Stimulated activated CD4-positive, alpha-beta T cell treated with anti-CD3 and anti-CD28 coated beads, Interleukin-1b, Interleukin-23, amount 100 ng/mL, for 4 hours (primary cell): ENCODE results near the gene PTGFR.

ENCODE experiments used
- DNase-seq, 2 donors: peaks; one replicate each; pipeline ENCODE4 v3.0.0-alpha.2; 2020; ENCODE audit warnings: low read depth in 2 of 2

The PTGFR gene

DNA sequence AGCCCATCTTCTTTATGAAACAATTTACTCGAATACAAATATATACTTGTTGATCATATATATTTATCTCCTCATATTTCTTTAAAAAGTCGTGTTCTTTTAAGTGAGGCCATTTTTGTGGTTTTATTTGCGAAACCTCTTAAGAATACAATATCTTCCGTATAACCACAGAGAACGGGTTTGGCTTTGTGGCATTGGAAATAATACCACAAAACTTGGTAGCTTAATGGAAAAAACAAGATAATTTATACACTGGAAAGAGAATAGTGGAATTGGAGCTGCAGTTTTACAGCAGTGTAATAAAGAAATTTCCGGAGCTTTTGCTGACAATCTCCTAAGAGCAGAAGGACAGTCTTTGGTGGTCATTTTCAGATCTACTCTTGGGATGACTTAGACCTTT, 29.4 kb downstream of the PTGFR start:
- no peak for DNase-seq

DNA sequence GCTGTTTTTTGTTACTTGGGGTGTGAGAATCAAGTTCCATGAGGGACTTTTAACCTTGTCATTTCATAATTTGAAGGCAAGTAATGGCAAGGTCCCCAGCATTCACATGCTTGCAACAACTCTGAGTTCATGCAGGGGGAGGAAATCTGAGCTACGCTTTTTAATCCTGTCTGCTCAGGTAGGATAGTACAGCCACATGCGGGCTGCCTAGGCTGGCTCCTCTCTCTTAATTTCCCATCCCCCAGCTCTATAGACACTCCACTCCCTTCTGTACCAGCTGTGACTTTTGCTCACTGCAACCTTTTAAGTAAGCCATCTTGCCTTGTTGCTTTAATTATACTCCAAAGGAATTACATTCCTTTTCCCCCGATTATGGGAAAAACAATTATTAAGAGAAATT, 30.1 kb downstream of the PTGFR start:
- no peak for DNase-seq

DNA sequence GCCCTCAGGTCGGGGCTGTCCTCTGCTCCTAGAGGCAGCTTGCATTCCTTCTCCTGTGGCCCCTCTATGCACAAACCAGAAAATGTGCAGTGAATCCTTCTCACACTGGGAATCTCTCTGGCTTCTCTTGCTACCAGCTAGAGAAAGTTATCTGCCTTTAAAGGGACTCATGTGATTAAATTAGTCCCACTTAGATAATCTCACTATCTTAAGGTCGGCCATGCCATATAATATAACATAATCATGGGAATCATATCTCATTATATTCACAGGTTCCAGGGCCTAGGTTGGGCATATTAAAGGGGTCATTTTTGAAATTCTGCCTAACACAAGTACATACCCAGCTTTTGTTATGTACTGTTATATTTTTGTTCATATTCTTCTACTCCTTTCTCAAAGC, 31.4 kb downstream of the PTGFR start:
- DNase-seq, result no peak

DNA sequence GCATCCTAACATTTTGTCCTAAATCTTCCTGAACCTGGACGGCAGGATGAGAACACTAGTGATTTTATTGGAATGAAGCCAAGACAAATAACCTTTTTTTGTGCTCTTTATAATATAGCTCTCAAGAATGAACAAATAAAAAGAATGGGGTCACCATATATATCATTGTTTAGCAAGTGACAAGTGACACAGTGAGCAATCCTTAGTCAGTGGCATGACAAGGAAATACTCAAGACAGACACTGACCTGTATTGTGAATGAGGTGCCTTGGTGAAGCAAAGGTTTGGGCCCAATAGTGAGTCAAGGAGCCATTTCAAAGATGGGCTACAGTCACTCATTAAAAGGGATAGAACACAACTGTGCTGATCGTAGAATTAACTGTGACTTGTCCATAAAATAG, 35.7 kb downstream of the PTGFR start:
- no peak for DNase-seq

DNA sequence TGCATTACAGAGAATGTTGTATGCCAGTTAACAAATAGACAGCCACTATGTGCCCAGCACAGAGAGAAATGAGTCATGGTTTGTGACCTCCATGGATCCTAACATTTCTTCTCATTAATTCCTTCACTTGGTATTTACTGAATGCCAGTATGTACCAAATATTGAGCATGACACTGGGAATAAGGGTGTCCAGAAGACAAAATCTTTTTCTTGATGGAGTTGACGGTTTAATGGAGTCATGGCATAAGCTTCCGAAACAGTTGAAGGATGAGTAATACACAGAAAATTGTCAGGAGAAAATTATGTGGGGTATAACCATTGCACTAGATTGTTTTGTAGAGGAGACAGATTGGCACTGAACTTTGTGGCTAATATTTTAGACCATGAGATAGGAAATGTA, 36.9 kb downstream of the PTGFR start:
- DNase-seq, result no peak

DNA sequence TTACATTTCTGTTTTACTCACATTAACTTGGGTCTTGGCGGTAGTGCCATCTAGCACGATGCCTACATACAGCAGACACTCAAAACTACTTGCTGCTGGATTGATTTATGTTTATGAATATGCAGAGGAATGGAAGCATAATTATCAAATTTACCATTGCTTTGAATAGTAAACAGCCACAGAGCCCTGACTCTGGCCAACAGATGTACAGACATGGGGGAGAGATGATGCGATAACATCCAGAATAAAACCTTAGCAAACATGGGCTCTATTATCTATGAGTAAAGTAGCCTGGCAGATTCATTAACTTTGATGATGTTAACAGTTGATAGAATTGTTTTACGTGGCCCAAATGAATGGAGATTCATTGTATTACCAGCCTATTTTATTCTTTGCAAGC, 42.8 kb downstream of the PTGFR start:
- DNase-seq, result no peak

DNA sequence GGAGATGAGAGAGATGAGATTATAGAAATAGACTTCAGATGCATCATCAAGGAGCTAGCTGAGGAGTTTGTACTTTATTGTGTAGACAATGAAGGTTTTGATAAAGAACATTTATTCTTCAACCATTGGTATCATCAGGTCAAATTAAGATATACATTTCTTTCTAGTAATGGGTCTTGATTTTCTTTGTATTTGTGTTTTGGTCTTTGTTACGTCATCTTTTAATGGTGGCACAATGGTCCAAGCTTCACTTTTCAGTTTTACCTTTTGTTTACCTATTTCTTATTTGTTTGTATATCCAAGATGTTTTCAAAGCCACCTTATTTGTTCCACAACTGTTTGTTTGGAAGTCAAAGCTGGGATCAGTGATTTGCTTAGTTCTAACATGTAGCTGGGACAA, 44.5 kb downstream of the PTGFR start:
- DNase-seq, result no peak

DNA sequence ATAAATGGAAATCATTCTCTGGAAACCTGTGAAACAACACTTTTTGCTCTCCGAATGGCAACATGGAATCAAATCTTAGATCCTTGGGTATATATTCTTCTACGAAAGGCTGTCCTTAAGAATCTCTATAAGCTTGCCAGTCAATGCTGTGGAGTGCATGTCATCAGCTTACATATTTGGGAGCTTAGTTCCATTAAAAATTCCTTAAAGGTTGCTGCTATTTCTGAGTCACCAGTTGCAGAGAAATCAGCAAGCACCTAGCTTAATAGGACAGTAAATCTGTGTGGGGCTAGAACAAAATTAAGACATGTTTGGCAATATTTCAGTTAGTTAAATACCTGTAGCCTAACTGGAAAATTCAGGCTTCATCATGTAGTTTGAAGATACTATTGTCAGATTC, 45.7 kb downstream of the PTGFR start:
- no peak for DNase-seq

DNA sequence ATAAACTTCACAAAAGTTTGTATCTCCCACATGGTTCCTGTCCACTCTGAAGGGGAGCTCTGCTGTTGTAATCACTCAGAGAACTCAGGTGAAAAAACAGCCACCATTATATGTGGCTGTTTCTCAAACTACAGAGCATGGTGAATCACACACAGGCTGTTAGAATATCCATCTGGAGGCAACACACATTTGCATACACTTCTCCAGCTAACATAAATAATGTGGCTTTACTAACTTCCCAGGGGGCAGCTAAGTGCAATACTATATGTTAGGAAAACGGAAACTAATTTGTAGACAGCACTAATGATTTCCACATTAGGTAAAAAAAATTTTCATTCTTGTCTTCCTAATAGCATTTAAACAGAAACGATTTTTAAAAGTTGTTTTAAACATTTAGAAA, 49.3 kb downstream of the PTGFR start:
- no peak for DNase-seq

DNA sequence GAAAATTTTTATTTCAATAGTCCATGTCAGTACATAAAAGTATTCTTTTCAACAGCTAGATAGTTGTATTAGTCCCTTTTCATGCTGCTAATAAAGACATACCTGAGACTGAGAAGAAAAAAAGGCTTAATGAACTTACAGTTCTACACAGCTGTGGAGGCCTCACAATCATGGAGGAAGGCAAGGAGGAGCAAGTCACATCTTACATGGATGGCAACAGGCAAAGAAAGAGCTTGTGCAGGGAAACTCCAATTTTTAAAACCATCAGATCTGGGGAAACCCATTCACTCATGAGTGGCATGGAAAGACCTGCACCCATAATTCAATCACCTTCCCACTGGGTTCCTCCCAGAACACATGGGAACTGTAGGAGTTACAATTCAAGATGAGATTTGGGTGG, 50.7 kb downstream of the PTGFR start:
- no peak for DNase-seq

DNA sequence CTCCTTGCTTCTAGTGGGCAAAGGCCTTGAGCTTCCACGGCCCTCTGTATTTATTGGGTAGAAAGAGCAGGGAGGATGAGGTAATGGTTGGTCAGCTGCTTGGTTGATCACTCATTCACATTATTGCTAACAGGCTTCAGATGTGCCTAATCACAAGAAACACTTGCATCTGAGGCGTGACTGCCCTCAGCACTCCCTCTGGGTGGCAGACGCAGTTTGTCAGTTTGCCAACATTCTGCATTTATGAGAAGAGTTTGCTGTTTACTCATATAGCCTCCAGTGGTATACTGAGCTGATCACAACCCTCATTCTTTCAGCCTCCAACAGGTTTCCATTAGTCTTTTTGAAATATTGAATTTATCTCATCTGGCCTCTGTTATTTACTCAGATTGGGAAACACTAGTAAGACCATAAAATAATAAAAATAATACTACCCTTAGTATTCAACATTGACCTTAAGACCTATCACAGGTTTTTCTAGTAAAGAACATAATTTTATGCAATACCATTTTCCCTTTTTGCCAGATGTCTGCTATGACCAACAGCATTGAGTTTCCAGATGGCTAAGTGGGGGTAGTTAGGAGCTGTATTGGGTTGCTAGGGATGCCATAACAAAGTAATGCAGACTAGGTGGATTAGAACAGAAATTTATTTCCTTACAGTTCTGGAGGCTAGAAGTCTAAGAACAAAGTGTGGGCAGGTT, 53.3 kb downstream of the PTGFR start:
- DNase-seq, result no peak

DNA sequence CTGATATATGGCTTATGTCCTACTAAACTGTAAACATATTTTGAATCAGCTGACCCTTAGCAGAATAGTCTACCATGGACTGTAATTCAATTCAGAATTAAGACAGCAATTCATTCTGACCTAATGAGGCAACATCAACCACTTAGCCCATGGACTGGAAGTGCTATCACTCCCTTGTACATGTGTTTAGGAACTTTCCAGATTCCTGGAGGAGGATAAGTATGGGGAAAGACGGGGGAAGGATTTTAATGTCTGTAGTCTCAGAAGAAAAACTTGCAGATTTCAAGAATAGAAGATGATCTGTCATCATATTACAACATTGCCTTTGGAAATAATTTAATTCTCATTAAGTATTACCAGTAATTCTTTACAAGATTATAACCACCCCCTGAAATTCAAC, 56.3 kb downstream of the PTGFR start:
- DNase-seq, result no peak

DNA sequence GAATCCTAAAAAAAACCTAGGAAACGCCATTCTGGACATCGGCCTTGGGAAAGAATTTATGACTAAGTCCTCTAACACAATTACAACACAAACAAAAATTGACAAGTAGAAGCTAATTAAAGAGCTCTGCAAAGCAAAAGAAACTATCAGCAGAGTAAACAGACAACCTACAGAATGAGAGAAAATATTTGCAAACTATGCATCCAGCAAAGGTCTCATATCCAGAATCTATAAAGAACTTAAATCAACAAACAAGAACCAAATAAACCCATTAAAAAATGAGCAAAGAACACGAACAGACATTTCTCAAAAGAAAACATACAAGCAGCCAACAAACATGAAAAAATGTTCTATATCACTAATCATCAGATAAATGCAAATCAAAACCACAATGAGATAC, 58.6 kb downstream of the PTGFR start:
- DNase-seq, result no peak

DNA sequence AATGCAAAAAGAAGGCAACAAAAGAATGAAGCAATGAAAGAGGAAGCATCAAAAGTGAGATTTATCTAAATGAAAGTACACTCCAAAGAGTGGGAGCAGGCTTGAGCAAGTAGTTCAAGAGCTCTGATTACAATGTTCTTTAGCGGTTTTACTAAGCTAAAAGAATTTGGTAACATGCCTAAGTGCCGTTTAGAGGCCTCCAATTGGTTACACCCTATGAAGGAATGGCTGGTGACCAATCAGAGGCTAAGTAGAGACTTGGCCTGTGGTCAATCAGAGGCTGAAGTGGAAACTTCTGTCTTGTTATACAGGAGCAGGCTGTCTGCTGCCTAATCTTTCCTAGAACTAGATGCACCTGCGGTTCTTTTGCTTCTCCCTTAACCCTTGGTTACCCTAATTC, 59.1 kb downstream of the PTGFR start:
- DNase-seq, result no peak

DNA sequence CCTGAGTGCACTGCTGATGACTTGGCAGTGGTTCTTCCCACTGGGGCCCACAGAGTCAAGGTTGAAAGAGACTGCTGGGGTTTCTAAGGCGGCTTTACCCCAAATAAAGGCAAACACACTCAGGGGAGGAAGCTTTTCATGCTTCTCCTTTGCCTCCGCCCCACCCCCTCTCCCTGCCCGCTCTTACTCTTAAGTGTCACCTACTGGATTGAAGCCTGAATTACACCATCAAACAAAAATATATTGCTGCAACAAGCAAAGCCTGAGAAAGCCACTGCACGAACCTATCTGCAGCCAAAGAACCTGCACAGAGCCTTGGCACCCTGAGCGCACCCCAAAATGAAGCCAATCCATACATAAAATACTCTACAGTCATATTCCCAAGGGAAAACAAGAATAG, 63.1 kb downstream of the PTGFR start:
- DNase-seq, result no peak

DNA sequence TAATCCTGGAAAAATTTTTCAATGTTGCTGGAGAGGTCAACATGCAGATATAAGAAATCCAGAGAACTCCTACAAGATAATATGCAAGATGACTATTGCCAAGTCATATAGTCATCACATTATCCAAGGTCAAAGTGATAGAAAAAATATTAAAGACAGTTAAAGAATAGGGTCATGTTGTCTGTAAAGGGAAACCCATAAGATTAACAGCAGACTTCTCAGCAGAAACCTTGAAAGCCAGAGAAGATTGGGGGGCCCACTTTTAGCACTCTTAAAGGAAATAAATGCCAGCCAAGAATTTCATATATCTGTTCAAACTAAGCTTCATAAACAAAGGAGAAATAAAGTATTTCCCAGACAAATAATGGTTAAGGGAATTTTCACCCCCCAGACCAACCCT, 64.1 kb downstream of the PTGFR start:
- DNase-seq, result no peak

DNA sequence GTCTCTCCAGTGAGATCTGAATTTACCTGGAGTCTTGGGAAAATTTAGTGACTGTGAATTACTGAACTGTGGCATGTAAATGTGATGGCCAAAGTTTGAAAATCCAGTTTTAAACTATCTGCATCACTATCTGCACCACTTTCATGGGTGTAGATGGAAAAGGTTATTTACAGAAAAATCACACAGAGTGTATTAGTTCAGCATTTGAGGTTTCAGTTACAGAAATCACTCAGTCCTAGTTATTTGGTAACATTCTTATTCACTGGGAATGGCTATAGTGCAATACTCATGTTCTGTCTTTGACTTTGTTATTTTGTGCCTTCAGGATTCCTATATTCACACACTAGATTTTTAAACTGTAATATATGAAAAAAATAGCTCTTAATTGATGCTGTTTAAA, 68.9 kb downstream of the PTGFR start:
- no peak for DNase-seq

DNA sequence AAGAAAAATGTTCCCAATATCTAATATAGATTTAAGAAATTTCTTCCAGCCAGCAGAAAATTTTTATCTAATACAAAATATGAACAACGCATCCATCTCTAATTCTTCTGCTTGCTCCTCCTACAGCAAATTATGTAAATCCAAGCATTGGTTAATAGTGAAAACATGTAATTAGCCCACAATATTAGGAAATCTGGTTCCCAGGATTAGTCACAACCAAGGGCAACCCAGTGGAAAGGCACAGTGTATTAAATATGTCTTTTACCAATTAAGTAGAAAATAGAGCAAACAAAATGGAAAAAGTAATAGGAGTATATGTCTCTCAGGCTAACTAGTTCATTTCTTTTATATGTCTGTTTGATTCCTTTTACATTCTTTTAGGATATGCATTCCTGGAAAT, 70.0 kb downstream of the PTGFR start:
- no peak for DNase-seq

DNA sequence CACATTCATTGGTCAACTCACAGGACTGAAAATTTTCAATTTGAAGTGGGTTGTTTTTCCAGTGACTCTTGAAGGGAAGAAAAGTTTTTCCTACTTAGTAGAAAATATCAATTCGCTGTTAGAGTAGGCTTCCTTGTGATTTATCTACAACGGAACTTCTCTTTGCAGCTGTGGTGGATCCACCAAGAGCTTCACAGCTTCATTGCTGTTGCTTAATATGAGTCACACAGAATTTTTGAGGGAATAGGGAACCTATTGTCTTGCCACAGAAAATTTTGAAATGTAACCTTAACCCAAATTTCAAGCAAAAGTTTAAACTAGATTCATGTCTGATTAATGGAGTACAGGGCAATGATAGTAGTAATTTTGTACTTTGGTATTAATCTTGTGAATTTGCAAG, 71.1 kb downstream of the PTGFR start:
- DNase-seq, result no peak

DNA sequence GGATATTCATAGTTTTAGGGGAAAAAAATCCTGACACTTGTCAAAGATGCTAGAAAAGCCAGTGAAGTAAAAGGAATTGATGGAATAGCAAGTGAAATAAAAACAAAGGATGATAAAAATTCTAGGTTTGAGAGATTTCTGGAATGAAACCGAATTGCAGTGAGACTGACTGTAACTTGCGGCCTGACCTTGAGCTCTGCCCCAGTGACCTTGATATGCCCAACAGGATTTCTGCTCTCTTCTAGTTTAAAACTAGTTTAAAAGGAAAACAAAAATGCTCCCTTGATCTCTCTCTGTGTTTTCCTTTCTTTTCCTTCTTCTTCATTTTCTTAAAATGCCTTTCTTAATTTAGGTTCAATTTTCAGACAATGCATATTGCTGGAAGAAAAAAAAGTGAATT, 74.6 kb downstream of the PTGFR start:
- DNase-seq, result no peak

DNA sequence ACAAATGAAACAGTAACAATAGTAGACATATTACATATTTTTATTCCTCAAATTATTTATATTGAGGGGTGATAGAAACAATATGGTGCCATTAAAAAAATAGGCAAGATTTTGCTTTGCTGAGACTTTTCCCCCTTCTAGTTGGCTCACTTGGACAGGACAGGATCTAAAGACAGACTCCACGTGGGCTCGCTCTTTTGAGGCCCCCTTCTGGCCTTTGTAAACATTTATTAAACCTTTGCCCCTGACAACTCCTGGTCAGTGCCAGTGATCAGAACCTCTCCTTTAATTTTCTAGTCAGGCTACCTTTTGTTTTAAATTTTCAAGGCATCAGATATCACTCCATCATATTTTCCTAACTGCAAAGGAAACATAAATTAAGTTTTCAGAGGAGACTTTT, 79.8 kb downstream of the PTGFR start:
- no peak for DNase-seq

DNA sequence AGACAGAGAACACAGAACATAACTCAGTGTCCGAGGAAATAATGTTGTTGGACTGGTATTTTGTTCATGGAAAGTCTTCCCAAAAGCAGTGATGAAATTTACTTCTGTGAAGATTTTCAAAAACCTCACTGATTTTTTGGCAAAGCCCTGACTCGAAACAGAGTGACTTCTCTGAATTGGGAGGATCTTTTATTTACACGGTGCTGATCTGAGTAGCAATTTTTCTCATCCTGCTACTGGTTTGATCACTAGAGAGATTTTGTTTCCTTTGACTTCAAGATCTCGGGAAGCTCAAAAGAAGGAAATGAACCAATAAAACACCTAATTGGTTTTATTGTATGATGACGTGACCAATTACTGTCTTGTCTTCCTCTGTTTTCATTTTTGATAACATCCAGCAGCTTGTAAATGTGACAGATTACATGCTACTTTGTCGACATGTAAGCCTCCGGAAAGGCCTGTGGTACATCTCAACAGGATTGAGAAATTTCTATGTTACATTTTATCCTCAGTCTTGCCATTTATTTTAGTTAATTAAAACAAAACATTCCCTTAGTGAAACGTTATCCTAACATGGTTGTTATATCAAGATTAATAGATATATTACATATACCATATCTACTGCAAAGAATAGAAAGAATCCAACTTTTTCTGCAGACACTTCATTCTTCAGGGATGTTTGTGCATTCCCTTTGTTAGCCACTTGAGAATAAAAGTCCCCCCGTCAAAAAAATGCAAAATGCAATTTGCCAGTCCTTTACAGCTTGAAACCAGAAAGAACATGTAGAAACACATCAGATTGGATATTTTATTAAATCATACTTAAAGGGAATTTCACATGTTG, 86.7 kb downstream of the PTGFR start:
- DNase-seq, result no peak

DNA sequence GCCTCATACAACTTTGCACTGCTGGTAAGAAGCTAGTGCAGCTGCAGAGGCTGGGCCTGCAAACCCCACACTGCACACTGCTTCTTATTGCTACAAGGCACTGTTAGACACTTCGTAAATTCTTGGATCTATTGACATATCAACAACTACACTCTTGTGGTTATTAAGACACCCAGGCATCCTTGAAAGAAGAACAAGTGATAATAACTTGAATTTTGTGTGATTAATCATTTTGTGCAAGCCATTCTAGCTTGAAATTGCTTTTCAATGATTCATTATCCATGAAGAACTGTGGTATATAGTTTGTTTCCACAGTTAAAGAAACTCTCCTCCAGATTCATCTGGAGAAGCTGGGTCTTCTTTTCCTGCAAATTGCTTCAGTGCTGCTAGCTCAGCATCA, 95.8 kb downstream of the PTGFR start:
- no peak for DNase-seq

DNA sequence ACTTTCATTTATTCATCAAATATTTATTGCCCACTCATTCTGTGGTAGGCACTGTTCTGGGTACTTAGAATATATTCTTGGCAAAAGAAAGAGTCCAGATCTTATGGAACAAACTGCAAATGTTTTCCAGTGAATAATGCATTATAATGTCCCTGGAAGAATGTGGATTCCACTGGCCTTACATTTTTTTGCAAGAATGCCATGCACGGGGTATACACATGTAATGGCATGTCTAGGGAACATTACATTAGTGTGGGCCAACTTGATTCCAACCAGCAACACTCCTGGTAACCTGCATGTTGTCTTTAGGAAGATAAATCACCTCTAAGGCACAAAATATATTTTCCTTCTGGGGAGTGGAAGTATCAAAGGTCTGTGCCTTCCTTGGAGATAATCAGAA, 96.4 kb downstream of the PTGFR start:
- DNase-seq, result no peak
